NT2/D1 (cell line): ENCODE data around the gene ELOB.

Source experiments
- DNase-seq: peaks from one replicate; pipeline ENCODE4 v3.0.0-alpha.2; 2011; ENCODE audit warnings: low read depth, low spot score
- H3K27me3 ChIP-seq: 2 replicates; pipeline ENCODE4 v1.6.0; 2011; ENCODE audit warnings: mild to moderate bottlenecking; ENCODE audit not compliant: insufficient read length, insufficient read depth
- H3K36me3 ChIP-seq: 2 replicates; pipeline ENCODE4 v1.6.1; 2011; ENCODE audit warnings: mild to moderate bottlenecking, low read length, mixed read lengths; ENCODE audit not compliant: insufficient read depth, insufficient read length
- H3K4me1 ChIP-seq: 2 replicates; pipeline ENCODE4 v1.5.1; 2011; ENCODE audit not compliant: insufficient read depth, insufficient read length
- H3K4me3 ChIP-seq: 2 replicates; pipeline ENCODE4 v1.5.1; 2011; ENCODE audit warnings: low read depth; ENCODE audit not compliant: insufficient read length
- H3K9ac ChIP-seq: 2 replicates; pipeline ENCODE4 v1.6.0; 2011; ENCODE audit warnings: low read depth; ENCODE audit not compliant: insufficient read length
- H3K9me3 ChIP-seq: 2 replicates; pipeline ENCODE4 v1.5.1; 2011; ENCODE audit warnings: mild to moderate bottlenecking, low read length; ENCODE audit not compliant: insufficient read depth
- SUZ12 ChIP-seq: IDR thresholded peaks from 2 replicates; pipeline ENCODE4 v1.6.1; 2011; ENCODE audit not compliant: insufficient read length, insufficient read depth; ENCODE audit errors: extremely low read depth
- YY1 ChIP-seq: IDR thresholded peaks from 2 replicates; pipeline ENCODE4 v1.6.1; 2011; ENCODE audit not compliant: insufficient read length, insufficient read depth
- ZNF274 ChIP-seq: IDR thresholded peaks from 2 replicates; pipeline ENCODE4 v1.6.1; 2011; ENCODE audit warnings: mild to moderate bottlenecking, low read depth, low read length

Gene ELOB

DNA sequence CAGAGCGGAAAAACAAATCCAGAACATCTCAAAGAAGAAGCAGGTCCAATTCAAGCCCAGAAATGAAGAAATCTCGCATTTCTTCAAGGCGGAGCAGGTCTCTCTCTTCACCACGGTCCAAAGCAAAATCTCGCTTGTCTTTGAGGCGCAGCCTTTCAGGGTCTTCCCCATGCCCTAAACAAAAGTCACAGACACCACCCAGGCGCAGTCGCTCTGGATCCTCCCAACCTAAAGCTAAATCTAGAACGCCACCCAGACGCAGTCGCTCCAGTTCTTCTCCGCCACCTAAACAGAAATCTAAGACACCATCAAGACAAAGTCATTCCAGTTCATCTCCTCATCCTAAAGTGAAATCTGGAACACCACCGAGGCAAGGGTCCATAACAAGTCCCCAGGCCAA, 14.4 kb downstream of the ELOB start:
- peaks cover 12% of the 10 kb centered on the region for H3K4me1 ChIP-seq
- peaks cover 16% of the 10 kb centered on the region; the same call in 1 of the 2 replicates for H3K9me3 ChIP-seq
- peaks cover 100% of the 10 kb centered on the region for H3K36me3 ChIP-seq
- TF ChIP-seq SUZ12 (no peak), YY1 (no peak), ZNF274 (no peak)
- DNase-seq, result no peak
- no peak overlapping the region for H3K4me3 ChIP-seq
- no peak overlapping the region for H3K9ac ChIP-seq
- H3K27me3 ChIP-seq, result no peaks in the 10 kb centered on the region

DNA sequence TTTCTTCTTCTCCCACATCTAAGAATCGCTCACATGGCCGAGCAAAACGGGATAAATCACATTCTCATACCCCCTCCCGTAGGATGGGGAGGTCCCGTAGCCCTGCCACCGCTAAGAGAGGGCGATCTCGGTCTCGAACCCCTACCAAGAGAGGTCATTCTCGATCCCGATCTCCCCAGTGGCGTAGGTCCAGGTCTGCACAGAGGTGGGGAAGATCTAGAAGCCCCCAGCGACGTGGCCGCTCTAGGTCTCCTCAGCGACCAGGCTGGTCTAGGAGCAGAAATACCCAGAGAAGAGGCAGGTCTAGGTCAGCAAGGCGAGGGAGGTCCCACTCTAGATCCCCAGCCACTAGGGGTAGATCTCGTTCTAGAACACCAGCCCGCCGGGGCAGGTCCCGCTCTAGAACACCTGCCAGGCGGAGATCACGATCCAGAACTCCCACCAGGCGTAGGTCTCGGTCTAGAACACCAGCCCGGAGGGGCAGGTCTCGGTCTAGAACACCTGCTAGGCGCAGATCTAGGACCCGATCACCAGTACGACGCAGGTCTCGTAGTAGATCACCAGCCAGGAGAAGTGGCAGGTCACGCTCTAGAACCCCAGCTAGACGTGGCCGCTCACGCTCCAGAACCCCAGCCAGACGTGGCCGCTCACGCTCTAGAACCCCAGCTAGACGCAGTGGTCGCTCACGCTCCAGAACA, 15.0 kb downstream of the ELOB start:
- DNase-seq, result no peak
- Histone ChIP-seq H3K36me3 (peaks cover 100% of the 10 kb centered on the region), H3K9me3 (peaks cover 16% of the 10 kb centered on the region; the same call in 1 of the 2 replicates), H3K4me3 (no peak overlapping the region), H3K9ac (no peak overlapping the region), H3K27me3 (no peaks in the 10 kb centered on the region), H3K4me1 (peaks cover 6% of the 10 kb centered on the region)
- TF ChIP-seq YY1 (no peak), ZNF274 (no peak), SUZ12 (no peak)

DNA sequence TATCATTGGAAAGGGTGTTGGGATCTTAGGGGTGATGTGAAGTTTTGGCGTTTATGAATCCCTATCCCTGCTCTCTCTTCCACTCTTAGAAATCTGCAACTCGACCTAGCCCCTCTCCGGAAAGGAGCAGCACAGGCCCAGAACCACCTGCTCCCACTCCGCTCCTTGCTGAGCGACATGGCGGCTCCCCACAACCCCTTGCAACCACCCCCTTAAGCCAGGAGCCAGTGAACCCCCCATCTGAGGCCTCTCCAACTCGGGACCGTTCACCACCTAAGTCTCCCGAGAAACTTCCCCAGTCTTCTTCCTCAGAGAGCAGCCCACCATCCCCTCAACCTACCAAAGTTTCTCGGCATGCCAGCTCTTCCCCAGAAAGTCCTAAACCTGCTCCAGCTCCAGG, 15.6 kb downstream of the ELOB start:
- Histone ChIP-seq H3K36me3 (peaks cover 100% of the 10 kb centered on the region), H3K27me3 (no peaks in the 10 kb centered on the region), H3K4me3 (no peak overlapping the region), H3K9ac (no peak overlapping the region), H3K9me3 (peaks cover 16% of the 10 kb centered on the region; the same call in 1 of the 2 replicates), H3K4me1 (peaks cover 2% of the 10 kb centered on the region)
- DNase-seq, result no peak
- TF ChIP-seq YY1, result no peak
- no peak for TF ChIP-seq ZNF274
- TF ChIP-seq SUZ12, result no peak

DNA sequence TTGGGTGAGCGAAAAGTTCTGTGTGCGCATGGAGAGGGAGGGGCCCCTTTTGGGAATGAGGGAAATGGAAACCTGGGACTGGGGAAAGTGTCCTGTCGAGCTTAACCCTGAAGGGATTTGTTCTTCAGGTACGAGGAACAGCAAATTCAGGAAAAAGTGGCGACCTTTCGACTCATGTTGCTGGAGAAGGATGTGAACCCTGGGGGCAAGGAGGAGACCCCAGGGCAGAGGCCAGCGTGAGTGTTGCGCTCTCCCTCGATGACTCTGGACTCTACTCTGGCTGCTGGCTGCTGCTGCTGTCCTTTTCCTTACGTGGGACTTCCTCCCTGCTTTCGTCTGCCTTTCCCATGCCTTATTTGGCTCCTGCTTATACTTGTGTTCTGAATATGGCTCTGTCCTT, 19.7 kb downstream of the ELOB start:
- Histone ChIP-seq H3K27me3 (no peaks in the 10 kb centered on the region), H3K9ac (no peak overlapping the region), H3K9me3 (peaks cover 13% of the 10 kb centered on the region; the same call in 1 of the 2 replicates), H3K4me1 (peaks cover 8% of the 10 kb centered on the region), H3K4me3 (no peak overlapping the region), H3K36me3 (peaks cover 89% of the 10 kb centered on the region)
- no peak for DNase-seq
- no peak for TF ChIP-seq SUZ12
- TF ChIP-seq YY1, result no peak
- TF ChIP-seq ZNF274, result no peak

DNA sequence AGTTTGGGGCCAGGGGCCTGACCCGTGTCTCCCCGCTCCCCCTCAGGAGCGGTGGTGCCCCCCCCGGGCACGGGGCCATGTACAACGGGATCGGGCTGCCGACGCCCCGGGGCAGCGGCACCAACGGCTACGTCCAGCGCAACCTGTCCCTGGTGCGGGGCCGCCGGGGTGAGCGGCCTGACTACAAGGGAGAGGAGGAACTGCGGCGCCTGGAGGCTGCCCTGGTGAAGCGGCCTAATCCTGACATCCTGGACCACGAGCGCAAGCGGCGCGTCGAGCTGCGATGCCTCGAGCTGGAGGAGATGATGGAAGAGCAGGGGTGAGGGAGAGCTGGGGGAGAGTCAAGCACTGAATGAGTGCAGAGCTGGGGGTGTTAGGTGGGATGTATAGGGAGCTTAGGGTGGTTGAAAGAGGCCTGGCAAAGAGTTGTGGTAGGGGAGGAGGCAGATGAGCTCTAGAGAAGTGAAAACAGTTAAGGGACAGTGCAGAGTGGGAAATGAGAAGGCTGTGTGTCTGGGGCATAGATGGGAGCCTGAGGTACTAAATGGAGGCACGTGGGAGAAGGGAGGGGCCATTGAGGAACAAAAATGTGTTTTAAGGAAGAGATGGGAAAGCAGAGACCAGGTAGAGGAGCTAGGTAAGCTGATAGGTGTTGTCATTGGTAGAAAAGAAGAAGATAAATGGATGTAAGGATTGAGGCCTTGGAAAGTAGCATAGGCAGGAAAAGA, 20.6 kb downstream of the ELOB start:
- Histone ChIP-seq H3K36me3 (peaks cover 80% of the 10 kb centered on the region), H3K9ac (peak overlapping the region; percentile 36), H3K4me1 (peaks cover 8% of the 10 kb centered on the region), H3K4me3 (no peak overlapping the region), H3K27me3 (no peaks in the 10 kb centered on the region), H3K9me3 (peaks cover 5% of the 10 kb centered on the region; the same call in 1 of the 2 replicates)
- TF ChIP-seq YY1, result no peak
- no peak for TF ChIP-seq ZNF274
- TF ChIP-seq SUZ12, result no peak
- no peak for DNase-seq

DNA sequence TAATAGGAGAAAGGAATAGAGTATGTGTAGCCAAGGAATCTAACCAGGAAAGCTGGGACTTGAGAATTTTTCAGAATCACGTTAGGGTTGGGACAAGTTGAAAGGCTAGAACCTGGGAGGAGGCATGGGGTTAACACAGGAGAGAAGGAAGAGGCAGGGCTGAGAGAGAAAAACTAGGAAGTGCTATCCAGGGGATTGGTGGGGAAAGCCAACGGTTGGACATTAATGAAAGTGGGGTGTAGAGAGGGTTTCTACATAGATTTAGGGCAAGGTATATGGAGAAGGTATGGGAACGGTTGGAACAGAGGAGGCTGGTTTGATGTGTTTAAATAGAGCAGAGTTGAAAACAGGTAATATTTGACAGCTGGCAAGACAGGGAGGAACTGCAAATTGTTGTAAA, 21.9 kb downstream of the ELOB start:
- TF ChIP-seq YY1 (no peak), ZNF274 (no peak), SUZ12 (no peak)
- peaks cover 67% of the 10 kb centered on the region for H3K36me3 ChIP-seq
- DNase-seq, result no peak
- peak overlapping the region; percentile 12 for H3K4me3 ChIP-seq
- H3K4me1 ChIP-seq, result peaks cover 8% of the 10 kb centered on the region
- H3K27me3 ChIP-seq, result no peaks in the 10 kb centered on the region
- H3K9me3 ChIP-seq, result no peaks in the 10 kb centered on the region; the same call in 1 of the 2 replicates
- H3K9ac ChIP-seq, result peak overlapping the region; percentile 27

DNA sequence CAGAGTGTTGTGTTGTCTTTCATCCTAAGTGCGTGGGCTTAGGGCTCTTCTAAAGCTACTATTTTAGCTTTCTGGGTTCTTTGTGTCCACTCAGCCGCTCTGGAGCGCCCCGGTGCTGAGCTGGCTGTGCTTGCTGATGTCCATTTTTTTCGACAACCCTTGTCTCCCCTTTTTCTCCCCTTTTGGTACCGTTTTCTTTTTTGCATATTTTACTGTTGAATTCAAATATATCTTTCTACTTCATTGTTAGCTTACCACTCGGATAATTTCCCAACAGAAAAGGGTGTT, 23.4 kb downstream of the ELOB start:
- TF ChIP-seq SUZ12 (no peak), YY1 (no peak), ZNF274 (no peak)
- Histone ChIP-seq H3K4me1 (peaks cover 8% of the 10 kb centered on the region), H3K27me3 (no peaks in the 10 kb centered on the region), H3K4me3 (peak overlapping the region; percentile 98), H3K36me3 (peaks cover 67% of the 10 kb centered on the region), H3K9me3 (no peaks in the 10 kb centered on the region), H3K9ac (peak overlapping the region; percentile 100)
- DNase-seq, result no peak
